ENCODE data around the gene CACNA2D1.

DNA sequence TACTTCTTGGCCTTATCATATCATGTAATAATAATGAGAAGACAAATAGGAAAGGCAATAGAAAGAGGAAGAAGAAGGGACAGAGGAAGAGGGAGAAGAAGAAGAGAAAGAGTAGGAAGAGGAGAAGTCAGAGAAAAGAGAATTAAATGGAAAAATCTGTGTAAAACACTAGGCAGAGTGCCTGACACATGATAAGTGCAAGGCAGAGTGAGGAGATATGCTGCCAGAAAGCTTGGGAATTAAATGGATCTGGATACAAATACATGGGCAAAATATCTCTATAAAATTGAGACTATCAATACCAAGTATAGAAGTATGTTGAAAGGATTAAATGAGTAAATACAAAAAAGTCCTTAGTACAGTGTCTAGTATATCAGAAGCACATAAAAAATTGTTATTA, 124.8 kb downstream of the CACNA2D1 start:
- TF ChIP-seq, protein P1, sequence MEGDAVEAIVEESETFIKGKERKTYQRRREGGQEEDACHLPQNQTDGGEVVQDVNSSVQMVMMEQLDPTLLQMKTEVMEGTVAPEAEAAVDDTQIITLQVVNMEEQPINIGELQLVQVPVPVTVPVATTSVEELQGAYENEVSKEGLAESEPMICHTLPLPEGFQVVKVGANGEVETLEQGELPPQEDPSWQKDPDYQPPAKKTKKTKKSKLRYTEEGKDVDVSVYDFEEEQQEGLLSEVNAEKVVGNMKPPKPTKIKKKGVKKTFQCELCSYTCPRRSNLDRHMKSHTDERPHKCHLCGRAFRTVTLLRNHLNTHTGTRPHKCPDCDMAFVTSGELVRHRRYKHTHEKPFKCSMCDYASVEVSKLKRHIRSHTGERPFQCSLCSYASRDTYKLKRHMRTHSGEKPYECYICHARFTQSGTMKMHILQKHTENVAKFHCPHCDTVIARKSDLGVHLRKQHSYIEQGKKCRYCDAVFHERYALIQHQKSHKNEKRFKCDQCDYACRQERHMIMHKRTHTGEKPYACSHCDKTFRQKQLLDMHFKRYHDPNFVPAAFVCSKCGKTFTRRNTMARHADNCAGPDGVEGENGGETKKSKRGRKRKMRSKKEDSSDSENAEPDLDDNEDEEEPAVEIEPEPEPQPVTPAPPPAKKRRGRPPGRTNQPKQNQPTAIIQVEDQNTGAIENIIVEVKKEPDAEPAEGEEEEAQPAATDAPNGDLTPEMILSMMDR (IDR thresholded peaks at IDR 0.05) = no peak
- no peak for TF ChIP-seq POLR2A (IDR thresholded peaks at IDR 0.05)
